GM21723 (cell line): ENCODE results near the gene CAMTA1.

Experiments used
- ATAC-seq: cut with Tn5 transposase; IDR thresholded peaks from one replicate; pipeline ENCODE4 v1.9.1; 2021; ENCODE audit warnings: mild to moderate bottlenecking, moderate library complexity; ENCODE audit not compliant: unreplicated experiment

Gene CAMTA1

DNA sequence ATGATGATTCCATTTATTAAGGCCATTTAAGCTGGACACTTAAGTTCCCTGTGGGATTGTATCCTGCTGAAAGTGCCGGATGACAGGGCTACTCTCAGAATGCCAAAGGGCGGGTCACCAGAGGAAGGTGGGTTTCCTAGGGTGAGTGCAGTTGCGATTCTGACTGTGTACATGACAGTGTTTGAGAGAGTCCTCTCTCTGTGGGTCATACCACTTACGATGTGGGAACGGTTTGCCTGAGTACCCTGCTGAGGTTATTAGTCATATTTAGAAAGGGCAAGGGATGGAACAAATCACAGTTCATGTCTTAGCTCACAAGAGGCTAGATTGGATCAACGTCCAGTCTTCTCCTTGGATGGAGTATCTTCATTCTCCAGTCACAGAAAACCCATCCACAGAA is 461.9 kb downstream of the CAMTA1 start:
- no peak for ATAC-seq

DNA sequence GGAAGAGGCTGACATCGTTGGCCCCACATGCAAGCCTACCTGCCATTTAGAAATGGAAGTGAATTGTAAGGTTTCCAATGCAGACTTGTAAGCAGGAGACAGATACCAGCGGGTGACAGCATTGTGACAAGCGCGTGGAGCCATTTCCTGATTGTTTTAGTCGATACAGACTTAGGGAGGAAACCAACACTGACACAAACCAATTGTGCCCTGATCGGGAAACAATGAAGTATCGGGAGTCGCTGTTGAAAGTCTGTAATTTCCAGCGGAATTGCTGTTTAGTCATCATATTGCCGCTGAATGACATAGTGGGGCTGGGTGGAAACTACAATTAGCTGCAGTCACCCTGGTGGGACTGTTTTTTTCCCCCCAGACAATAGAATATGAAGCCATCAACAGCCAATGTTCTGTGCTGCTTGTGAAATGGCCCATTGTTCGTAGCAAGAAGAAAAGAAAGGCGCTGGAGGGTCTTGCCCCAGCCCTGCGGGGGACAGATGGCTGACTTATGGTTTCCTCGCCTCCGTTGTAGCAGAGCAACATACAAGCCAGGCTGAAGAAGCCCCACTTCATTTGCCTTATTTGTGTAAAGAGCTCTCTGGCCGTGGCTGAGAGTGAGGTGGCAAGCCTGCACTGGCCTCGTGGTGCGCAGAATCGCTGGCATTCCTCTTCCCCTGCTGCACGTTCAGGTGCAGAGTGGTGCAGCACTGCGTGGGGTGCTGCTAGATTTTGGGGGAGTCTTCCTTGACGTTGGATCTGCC is 462.7 kb downstream of the CAMTA1 start:
- ATAC-seq = no peak

DNA sequence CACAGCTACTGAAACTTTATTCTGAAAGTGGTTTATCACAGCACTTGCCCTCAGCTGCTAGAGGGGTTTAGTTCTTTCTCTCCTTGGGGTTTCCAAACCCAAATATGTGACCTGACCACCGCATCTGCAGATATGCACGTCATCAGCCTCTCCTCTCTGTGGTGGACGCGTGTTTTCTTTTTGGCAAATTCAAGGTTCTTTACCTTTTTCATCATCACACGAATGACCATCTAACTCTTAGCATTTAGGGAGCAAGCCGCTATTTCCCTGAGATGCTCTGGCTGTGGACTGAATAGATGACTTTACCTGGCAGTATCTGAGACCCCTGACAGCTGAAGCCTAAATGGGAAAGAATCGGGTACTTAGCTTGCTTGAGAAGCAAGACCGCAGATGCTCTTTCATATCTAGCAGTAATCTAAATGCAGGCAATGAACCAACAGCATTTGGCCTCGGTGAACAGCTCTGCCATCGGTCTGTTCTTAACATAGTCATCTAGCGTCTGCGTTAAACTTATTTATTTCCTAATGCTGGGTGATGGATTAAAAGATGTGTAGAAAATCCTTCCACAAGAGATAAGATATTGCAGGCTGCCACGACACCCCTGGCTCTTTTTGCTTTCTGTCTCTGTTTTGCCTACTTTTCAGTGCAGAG is 463.4 kb downstream of the CAMTA1 start:
- ATAC-seq = no peak

DNA sequence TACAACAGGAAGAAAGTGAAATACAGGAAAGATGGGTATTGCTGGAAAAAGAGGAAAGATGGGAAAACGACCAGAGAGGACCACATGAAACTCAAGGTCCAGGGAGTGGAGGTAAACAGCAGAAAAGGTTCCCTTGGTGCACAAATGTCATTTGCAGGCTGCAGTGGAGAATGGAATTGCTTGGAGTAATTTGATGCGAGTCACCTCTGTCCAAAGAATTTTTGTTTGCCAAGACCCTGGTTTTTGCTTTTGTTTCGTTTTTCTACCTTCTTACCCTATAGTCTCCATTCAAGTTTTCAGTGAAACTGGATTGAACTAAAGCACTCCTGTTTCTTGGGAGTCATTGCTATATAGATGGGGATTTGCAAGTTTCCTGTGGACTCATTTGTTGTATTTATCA is 464.3 kb downstream of the CAMTA1 start:
- no peak for ATAC-seq

DNA sequence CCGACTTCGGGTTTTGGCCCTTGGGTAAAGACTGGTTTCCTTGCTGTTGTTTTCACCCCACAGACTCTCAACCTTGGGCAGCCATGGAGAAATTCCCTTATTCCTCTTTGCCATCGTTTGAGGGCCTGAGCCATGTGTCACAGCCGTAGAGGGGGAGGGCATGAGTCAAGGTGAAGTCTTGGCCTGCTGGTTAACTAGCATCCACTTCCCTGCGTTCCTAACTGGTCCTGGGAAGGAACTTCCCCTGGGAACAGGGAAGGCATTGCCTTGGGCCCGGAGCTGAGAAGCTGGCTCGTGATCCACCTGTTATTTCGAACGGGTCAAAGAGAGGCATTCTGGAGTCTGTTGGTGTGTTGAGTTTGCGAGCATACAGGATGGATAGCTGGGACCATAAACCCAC is 464.9 kb downstream of the CAMTA1 start:
- no peak for ATAC-seq

DNA sequence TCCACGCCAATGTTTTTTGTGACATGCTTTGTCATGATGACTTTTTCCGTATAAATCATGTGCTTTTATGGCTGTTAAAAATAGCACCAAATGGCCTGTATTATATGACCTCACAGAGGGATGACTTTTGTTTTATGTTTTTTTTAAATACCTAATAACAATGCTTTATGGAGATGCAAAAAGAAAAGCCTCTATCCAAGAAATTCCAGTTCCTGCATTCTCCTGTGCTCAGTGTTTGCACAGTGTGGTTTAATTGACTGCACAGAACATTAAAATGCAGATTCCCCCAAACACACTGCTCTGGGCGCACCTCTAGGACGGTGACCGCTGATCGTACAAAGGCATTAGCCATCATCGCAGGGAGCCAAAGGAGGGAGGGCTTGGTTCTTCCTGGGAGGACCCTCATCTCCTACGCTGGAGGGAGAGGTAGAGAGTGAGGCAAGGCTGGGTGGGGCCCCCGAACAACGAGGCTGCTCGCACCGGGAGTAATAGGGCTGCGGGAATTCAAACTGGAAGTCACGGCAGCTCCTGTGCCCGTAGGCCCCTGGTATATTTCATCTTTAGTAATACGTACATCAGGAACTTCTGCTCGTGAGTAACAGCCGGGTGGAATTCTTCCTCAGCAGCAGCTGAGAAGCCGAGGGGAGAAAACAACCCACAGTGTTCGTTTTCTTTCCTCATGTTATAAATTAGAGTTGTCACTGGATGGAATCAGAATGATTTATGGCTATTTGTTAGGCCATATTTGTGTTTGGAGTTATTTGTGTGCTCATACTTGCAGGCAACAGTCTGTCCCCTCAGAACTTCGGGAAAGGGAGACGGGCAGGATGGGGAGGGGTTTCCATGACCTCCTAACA is 465.6 kb downstream of the CAMTA1 start:
- ATAC-seq = no peak

DNA sequence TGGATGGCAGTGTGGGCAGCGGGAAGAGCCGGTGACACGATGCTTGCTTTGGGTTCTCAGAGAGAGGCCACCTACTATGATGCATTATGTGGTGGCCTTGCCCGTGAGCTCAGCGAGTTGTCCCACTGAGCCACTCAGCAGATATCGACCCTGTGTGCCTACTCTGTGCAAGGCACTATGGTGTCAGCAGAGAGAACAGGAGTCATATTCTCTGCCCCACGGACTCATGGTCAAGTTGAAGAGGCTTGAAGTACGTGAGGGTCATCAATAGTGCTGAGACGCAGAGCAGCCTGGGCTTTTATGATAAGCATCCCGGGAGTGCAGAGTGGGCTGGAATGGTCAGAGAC is 466.2 kb downstream of the CAMTA1 start:
- ATAC-seq = no peak

DNA sequence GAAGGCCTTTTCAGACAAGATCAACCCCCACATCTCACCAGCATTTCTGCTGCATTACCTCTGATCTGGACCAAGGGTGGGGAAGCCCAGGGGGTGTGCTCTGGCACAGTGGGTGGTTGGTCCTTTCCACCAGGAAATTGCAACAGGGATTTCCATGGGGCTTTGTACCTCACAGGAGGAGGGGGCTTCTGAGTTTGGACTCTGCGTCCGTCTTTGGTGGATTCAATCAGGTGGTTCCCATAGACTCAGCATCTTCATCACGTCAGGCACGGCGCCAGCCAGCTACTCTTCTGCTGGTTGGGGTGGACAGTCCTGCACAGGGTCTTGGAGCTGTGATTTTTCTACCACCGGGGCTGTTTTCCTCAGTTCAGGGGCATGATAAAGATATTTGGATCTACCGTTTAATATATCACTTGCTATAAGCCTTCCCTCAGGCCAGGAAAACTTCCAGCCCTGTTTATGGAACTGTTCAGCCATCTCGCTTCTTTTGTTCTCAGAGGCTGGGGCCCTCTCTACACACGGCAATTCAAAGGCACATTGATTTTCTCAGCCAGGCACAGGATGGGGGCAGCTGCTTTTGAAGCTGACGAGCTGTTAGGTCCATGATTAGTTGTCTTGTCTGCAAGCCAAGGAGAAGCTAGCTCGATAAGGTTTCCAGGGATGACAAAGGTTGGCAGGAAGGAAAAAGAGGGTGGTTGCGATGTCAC is 467.3 kb downstream of the CAMTA1 start:
- no peak for ATAC-seq

DNA sequence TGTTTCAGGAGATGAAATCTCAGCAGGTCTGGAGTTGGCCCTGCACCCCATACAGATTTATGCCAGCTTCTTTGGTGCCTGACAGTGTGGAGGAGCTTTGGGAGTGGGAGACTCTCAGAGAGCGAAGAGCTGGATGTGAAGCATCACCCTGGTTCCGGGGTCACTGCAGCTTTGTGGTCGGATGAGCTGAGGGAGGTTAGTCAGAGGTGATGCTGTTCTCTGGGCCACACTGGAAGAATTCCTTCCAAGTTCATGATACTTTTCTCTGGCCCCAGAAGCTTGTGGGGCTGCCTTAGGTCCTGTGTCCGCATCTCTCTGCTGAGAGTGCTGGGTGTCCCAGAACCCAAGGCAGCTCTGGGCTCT is 467.8 kb downstream of the CAMTA1 start:
- ATAC-seq = no peak

DNA sequence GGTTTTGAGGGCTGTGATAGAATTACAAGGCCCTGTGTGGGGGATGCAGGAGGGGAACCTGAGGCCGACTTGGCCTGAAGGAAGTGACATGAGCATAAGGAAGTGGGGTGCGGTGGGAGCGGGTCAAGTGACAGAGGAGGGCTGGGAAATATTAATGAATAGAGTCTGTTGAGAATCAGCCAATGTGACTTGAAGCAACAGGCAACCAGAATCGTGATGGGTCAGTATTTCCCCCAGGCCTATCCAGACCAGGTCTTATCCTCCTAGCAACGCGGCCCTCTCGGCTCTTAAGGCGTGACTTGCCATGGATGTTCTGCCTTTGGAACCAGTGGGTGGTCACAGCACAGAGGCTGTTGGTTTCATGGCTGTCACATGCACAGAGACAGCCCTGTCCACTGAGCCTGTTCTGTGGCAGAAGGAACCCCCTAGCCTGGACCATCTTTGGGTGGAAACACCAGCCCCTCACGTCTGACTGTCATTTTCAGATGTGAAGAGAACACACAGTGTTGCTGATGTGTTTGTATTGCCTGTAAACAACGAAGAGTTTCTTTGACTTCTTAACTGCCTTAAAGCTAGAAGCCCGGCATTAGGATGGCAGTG is 468.8 kb downstream of the CAMTA1 start:
- no peak for ATAC-seq

DNA sequence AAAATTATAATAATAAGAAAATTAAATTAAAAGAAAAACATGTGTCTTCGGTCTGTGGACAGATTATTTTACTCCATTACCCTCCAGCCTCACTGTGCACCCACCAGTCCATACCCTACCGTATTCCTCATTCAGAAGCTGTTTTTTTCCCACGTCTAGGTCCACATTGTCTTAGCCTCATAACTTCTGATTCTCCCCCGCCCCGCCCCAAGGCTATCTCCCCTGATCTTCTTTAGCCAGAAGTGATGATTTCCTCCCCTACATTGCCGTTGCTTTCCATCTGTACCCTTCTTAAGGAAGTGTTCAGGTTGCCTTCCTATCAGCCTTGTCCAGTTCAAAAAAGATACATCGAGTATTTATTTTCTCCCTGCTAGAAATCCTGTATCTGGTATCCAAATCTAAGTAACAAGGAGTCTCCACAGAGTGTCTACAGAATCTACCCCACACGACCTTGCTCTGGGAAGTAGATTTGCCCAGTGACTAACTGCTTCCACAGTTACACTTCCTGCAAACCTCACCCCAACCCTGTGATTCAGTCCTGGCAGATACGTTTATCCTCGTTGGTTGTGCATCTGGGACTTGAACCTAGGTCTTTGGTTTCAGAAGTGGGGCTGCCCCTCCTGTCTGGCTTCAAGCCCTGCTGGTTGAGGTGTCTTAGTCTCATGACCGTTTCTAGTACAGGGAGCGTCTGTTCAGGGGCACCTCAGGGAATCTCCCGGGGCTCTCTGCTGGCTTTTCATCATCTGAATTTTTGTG is 470.2 kb downstream of the CAMTA1 start:
- no peak for ATAC-seq

DNA sequence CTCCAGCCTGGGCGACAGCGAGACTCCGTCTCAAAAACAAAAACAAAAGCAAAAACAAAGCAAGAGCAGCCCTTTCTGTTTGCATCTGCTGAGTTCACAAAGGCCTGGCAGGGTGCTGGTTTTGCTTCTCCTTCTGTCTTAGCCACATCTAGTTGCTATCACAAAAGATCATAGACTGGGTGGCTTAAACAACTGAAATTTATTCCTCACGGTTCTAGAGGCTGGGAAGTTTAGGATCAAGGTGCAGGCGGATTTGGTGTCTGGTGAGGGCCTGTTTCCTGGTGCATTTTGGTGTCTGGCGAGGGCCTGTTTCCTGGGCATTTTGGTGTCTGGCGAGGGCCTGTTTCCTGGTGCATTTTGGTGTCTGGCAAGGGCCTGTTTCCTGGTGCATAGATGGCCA is 471.3 kb downstream of the CAMTA1 start:
- ATAC-seq = no peak

DNA sequence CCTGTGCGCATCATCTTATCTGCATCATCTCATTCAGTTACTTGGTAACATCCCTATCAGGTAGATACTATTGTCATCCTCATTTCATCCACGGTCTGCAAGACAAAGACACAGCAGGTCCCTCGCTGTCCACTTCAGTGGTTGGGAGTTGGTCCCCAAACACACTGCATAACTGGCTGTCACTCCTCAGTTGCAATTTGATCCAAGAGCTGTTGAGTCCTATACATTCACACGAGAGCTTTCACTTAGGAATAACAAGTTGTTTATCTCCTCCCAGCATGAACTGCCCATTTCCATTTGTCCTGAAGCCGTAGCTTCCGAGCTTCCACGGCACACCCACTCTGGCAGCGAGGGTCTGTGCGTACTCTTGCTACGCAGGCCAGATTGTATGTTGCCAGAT is 472.0 kb downstream of the CAMTA1 start:
- no peak for ATAC-seq

DNA sequence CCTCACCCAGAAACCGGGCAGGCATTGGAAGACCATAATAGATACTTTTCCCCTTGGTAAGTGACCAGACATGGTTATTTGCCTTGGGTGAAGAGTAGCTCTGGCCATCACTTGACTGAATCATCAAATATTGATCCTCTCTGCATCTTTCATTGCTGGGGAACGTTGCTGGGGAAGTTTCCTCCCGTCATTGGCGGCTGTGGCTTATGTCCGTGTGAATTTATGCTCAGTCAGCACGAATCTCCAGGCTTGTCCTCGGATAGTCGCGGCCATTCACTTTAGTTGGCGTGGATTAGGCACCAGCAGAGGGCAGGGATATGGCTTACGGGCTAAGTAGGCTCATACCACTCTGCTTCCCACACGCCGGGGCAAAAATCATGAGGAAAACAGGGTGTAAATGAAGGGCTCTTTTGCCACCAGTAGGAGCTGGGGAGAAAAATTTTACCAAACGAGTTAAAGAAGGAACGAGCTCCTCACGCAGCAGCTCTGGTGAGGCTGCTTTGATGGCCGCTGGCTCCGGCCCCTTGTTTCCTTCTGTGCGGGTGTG is 473.4 kb downstream of the CAMTA1 start:
- ATAC-seq = no peak

DNA sequence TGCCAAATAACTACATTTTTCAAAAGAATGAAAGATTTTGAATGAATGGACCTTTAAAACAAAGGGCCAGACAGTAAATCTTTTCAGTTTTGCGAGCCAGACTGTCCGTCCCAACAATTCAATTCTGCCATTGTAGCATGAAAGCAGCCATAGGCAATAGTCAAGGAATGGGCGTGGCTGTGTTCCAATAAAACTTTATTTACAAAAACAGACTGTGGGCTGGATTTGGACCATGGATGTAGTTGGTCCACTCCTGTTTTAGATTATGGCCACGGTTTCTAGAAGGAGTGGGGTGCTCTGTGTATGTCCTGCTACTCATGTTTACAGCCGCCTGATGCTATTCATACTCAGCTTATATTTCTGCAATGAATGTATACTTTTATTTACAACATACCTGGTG is 474.7 kb downstream of the CAMTA1 start:
- no peak for ATAC-seq

DNA sequence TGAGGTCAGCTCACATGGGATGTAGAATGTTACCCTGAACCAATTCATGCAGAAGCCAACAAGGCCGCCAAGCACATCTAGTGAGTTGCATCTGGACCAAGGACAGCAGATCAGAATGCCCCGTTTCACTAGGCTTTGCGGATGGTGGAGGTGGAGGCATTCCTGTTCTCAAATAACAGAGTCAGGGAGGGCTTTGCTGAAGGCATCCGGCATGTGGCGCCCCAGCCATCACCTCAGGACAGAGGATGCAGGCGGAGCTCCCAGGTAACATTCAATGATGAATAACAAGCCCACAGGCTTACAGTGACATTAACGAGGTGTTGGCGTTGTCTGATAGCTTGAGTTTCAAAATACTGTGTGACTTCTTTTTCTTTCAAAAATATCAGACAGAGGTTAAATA is 476.2 kb downstream of the CAMTA1 start:
- ATAC-seq = no peak

DNA sequence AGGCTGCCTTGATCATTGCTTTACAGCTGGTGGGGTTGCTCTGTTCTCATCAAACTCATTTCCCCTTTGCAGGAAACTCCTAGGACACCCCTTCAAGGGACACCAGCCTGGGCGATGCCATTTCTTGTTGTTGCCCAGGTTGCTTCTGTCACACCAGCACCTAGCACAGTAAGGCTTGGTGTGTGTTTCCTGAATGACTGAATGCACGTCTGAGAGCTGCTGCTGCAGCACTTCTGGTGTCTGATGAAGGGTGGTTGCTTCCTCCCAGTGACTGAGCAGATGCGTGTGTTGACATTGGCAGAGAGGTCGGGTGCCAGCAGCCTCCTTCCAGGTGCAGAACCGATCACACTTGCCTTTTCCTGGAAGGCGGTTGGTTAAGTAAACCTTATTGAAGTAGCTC is 477.4 kb downstream of the CAMTA1 start:
- ATAC-seq = no peak

DNA sequence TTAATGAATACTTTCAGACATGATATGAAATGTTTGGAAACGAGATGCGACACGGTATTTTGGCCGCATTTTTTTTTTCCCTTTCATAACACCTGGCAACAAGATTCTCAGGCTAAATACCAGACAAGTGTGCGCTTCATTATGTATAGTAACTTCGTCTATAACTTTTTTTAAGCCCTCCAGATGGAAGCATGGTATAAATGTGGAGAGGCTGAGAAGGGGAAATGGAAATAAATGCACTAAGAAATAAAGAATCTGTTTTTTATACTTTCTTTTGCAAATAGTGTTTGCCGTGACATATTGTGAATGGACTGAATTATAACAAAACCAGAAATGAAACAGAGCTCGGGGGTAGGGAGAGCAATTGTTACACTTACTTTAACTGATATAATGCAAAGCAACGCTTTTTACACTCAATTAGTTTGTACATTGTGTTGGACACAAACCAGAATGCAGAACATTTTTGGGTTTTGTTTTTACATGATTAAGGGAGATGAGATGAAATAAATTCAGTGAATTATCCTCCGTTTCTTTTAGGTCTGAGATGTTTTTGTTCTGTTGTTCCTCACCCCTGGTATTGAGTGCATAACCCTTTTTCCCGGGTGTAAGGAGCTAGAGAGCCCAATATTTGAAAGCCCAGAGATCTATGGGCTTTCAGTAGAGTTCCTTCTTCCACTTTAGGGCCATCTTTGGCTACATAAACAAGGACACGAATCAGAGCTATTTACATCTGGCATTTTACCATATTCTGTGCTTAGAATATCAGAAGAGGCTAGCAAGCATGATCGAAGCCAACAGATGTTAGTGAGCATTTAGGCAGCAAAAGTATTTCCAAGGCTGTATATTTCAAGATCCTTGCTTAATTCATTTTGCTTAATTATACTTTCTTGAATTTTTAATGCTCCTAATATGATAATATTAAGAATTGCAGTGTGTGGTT is 478.0 kb downstream of the CAMTA1 start:
- no peak for ATAC-seq

DNA sequence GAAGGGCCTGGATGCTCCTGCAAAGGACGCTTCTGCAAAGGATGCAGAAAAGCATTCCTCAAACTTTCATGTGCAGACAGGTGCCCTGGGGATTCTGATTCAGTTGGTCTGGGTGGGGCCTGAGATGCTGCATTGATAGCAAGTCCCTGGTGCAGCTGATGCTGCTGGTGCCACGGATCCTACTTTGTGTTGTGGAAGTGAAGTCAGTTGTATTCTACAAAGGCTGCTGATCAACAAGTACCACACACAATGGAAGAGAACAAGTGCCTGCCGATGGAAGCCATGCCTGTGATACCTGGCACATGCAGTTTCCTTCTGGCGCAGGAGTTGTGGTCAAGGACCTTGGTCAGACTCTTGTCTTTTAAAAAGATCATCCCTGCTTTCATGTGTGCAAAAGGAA is 478.8 kb downstream of the CAMTA1 start:
- no peak for ATAC-seq
